GM12878 (cell line): ENCODE data around the gene NUDT14. TPM values are rescaled to one million over a fixed set of nuclear protein-coding genes. Genes with fewer than 3 reads are reported as not detected.

Source experiments
- ATAC-seq: fragments of 200-7000 bp; cut with Tn5 transposase; 3 replicates; pipeline ENCODE4 v1.9.1; 2020; ENCODE audit warnings: mild to moderate bottlenecking, moderate library complexity
- BruUV-seq: library from RNA; stranded (reverse); fragments of 400-500 nt; replicated peaks from 2 replicates; lab custom pipeline; 2021; lab: Mats Ljungman, UMichigan
- CTCF ChIA-PET: fragments of 300-600 bp; sonication (Branson Sonifier 250); formaldehyde crosslinking; extraction: SDS; loops from one replicate; lab custom pipeline; 2021; ENCODE audit warnings: inconsistent platforms; lab: Yijun Ruan, JAX
- POLR2A ChIA-PET: fragments of 350-600 bp; formaldehyde crosslinking; extraction: SDS; loops from one replicate; lab custom pipeline; 2021; ENCODE audit warnings: inconsistent platforms; lab: Charles Lee
- RAD21 ChIA-PET: fragments of 300-600 bp; sonication (Branson Sonifier 250); formaldehyde crosslinking; loops from one replicate; lab custom pipeline; 2023; ENCODE audit warnings: antibody characterized with exemption; ENCODE audit not compliant: unreplicated experiment; lab: Charles Lee
- SMC1A ChIA-PET: fragments of 300-600 bp; sonication (Branson Sonifier 250); formaldehyde crosslinking; loops from one replicate; lab custom pipeline; 2023; ENCODE audit not compliant: unreplicated experiment, uncharacterized antibody; lab: Charles Lee
- DNase-seq: peaks from one replicate; pipeline ENCODE4 v3.0.0-alpha.2; 2011; ENCODE audit warnings: low read depth, low spot score
- FAIRE-seq: peaks from 3 replicates; lab custom pipeline; 2011; peaks lifted over from hg19 to GRCh38; lab: Jason Lieb, UNC
- H2AFZ ChIP-seq: 2 replicates; pipeline ENCODE4 v1.6.0; 2011; ENCODE audit warnings: low read depth, low read length, control low read depth; ENCODE audit not compliant: control insufficient read depth
- H3K27ac ChIP-seq: 2 replicates; pipeline ENCODE4 v1.5.1; 2011; ENCODE audit warnings: control low read depth; ENCODE audit not compliant: control insufficient read depth, insufficient read depth
- H3K27me3 ChIP-seq, 2 experiments: replicated peaks in 1 of 2; 2 replicates each; pipeline versions ENCODE4 v1.6.0 to v1.6.1; 2011; ENCODE audit warnings: low read length in 1 of 2; ENCODE audit not compliant: control insufficient read depth in 2 of 2, insufficient read depth in 2 of 2
- H3K36me3 ChIP-seq, 2 experiments: 2 replicates each; pipeline ENCODE4 v1.5.1; 2011; ENCODE audit warnings: low read length in 1 of 2; ENCODE audit not compliant: control insufficient read depth in 2 of 2, insufficient read depth in 2 of 2
- H3K4me1 ChIP-seq: 2 replicates; pipeline ENCODE4 v1.6.1; 2011; ENCODE audit warnings: mild to moderate bottlenecking, low read length, moderate library complexity, mixed read lengths; ENCODE audit not compliant: control insufficient read depth, insufficient read depth
- H3K4me2 ChIP-seq: 2 replicates; pipeline ENCODE4 v1.6.0; 2011; ENCODE audit warnings: control low read depth; ENCODE audit not compliant: control insufficient read depth, insufficient read depth
- H3K4me3 ChIP-seq: fragments of 200-600 bp; sonication (generic); 2 replicates; pipeline ENCODE4 v1.5.1; 2016
- H3K79me2 ChIP-seq: 2 replicates; pipeline ENCODE4 v1.6.0; 2011; ENCODE audit warnings: low read length; ENCODE audit not compliant: control insufficient read depth, insufficient read depth
- H3K9ac ChIP-seq: 2 replicates; pipeline ENCODE4 v1.8.0; 2011; ENCODE audit warnings: low read length, control low read depth, mixed read lengths; ENCODE audit not compliant: control insufficient read depth, insufficient read depth
- H3K9me3 ChIP-seq: replicated peaks from 3 replicates; pipeline ENCODE4 v1.5.1; 2011; ENCODE audit warnings: mild to moderate bottlenecking, low read length; ENCODE audit not compliant: control insufficient read depth, insufficient read depth
- H4K20me1 ChIP-seq: 2 replicates; pipeline ENCODE4 v1.6.0; 2011; ENCODE audit not compliant: control insufficient read depth, insufficient read depth
- BCL3 ChIP-seq: IDR thresholded peaks from 2 replicates; pipeline ENCODE4 v1.6.1; 2011; ENCODE audit warnings: borderline replicate concordance, low read depth, mild to moderate bottlenecking, moderate library complexity, low read length; ENCODE audit not compliant: insufficient read depth, poor library complexity, severe bottlenecking
- EP300 ChIP-seq, 2 experiments: fragments of 150-350 bp in 1 of 2; IDR thresholded peaks; 2 replicates each; pipeline ENCODE4 v1.6.1; 2011 to 2012; ENCODE audit warnings: low read depth in 2 of 2, low read length in 2 of 2, borderline replicate concordance in 1 of 2, improper control_type of control experiment in 1 of 2, inconsistent platforms in 1 of 2; ENCODE audit not compliant: control insufficient read depth in 1 of 2
- ESRRA ChIP-seq: IDR thresholded peaks from 2 replicates; pipeline ENCODE4 v1.6.1; 2012; ENCODE audit warnings: mild to moderate bottlenecking, low read length, improper control_type of control experiment
- HDAC6 ChIP-seq: fragments of 200-600 bp; sonication (generic); IDR thresholded peaks from one replicate; pipeline ENCODE4 v1.8.0; 2017; ENCODE audit warnings: antibody characterized with exemption; ENCODE audit not compliant: unreplicated experiment
- IRF5 ChIP-seq: fragments of 450-650 bp; IDR thresholded peaks from 2 replicates; pipeline ENCODE4 v1.6.1; 2017; ENCODE audit warnings: borderline replicate concordance
- JUND ChIP-seq: IDR thresholded peaks from 2 replicates; pipeline ENCODE4 v1.6.1; 2012; ENCODE audit warnings: low read depth, mild to moderate bottlenecking, low read length, improper control_type of control experiment, moderate library complexity
- KLF5 ChIP-seq: fragments of 450-650 bp; IDR thresholded peaks from 2 replicates; pipeline ENCODE4 v1.6.1; 2014; ENCODE audit warnings: mild to moderate bottlenecking; ENCODE audit not compliant: partially characterized antibody
- PKNOX1 ChIP-seq: fragments of 450-650 bp; IDR thresholded peaks from 2 replicates; pipeline ENCODE4 v1.6.1; 2016; ENCODE audit warnings: mild to moderate bottlenecking
- RB1 ChIP-seq: fragments of 450-650 bp; formaldehyde crosslinking; IDR thresholded peaks from 2 replicates; pipeline ENCODE4 v1.6.1; 2017; ENCODE audit warnings: mild to moderate bottlenecking, borderline replicate concordance
- RUNX3 ChIP-seq: IDR thresholded peaks from 2 replicates; pipeline ENCODE4 v1.6.1; 2012; ENCODE audit warnings: low read length, inconsistent platforms
- SMAD1 ChIP-seq: fragments of 450-650 bp; IDR thresholded peaks from 2 replicates; pipeline ENCODE4 v1.6.1; 2018; ENCODE audit warnings: mild to moderate bottlenecking, low read depth; ENCODE audit not compliant: partially characterized antibody
- SREBF2 ChIP-seq: IDR thresholded peaks from 2 replicates; pipeline ENCODE4 v1.6.1; 2012; ENCODE audit warnings: mild to moderate bottlenecking, low read length
- STAT1 ChIP-seq: fragments of 450-650 bp; conservative IDR thresholded peaks from 2 replicates; pipeline ENCODE4 v1.6.1; 2014; ENCODE audit warnings: antibody characterized with exemption, mild to moderate bottlenecking
- TARDBP ChIP-seq: IDR thresholded peaks from 2 replicates; pipeline ENCODE4 v1.6.1; 2016; ENCODE audit warnings: borderline replicate concordance
- USF2 ChIP-seq: IDR thresholded peaks from 2 replicates; pipeline ENCODE4 v1.6.1; 2011; ENCODE audit warnings: low read depth, low read length, improper control_type of control experiment, borderline replicate concordance
- YY1 ChIP-seq: IDR thresholded peaks from 2 replicates; pipeline ENCODE4 v1.6.1; 2011; ENCODE audit warnings: low read depth, mild to moderate bottlenecking, low read length
- ZNF207 ChIP-seq: fragments of 450-650 bp; IDR thresholded peaks from 2 replicates; pipeline ENCODE4 v1.6.1; 2014; ENCODE audit warnings: antibody characterized with exemption, mild to moderate bottlenecking, borderline replicate concordance
- ZNF274 ChIP-seq: IDR thresholded peaks from one replicate; pipeline ENCODE4 v1.8.0; 2011; ENCODE audit not compliant: insufficient read length, insufficient read depth
- WGBS: methylation state at CpG from one replicate; pipeline ENCODE4 v1.1.6; 2016; ENCODE audit warnings: low lambda C conversion rate; ENCODE audit not compliant: insufficient replicate concordance, insufficient coverage; ENCODE audit errors: missing lambda C conversion rate; 5-methylcytosine and 5-hydroxymethylcytosine counted together
- in situ Hi-C: fragments of 300-500 bp; cut with MboI; formaldehyde crosslinking; loops from 9 replicates; pipeline ENCODE4 v1.14.3; 2018; ENCODE audit warnings: mixed read lengths
- intact Hi-C: fragments of 100-400 bp; cut with micrococcal nuclease; formaldehyde crosslinking; loops from one replicate; pipeline ENCODE4 v1.14.2; 2022; ENCODE audit not compliant: unreplicated experiment
- polyA plus RNA-seq, 11 experiments: library from polyadenylated mRNA; depleted of rRNA in 4 of 11; unstranded in 6 of 11; stranded (reverse) in 5 of 11; fragments of >200 nt; fragmentation: Nextera tagmentation in 4 of 11; fragmentation: Illumina TruSeq in 1 of 11; extraction: Ambion mirVana in 4 of 11; extraction: Trizol in 1 of 11; gene quantifications; 1 replicate in 1 of 11; 2 replicates in 10 of 11; pipeline versions ENCODE4 v1.2.1 to v1.2.3, GENCODE V29; 2011 to 2016; ENCODE audit warnings: inconsistent platforms in 2 of 11, missing spikeins in 2 of 11, low read depth in 1 of 11
- total RNA-seq, 4 experiments: library from RNA; depleted of rRNA in 3 of 4; stranded (reverse); fragments of >200 nt in 3 of 4; fragmentation: Illumina TruSeq in 1 of 4; extraction: Trizol in 1 of 4; gene quantifications; 2 replicates each; pipeline versions ENCODE4 v1.2.1 to v1.2.3, GENCODE V29; 2013 to 2021

NUDT14 gene
- total and polyA plus RNA-seq, 10 of the 15 experiments (the other 5 are each of a cell fraction or from before 2014, with no cell fraction given) = 0.62 to 6.8 (median 4.3) TPM; not detected in 1

- ChIA-PET POLR2A (no interaction called here), CTCF (no interaction called here), RAD21 (no interaction called here), SMC1A (no interaction called here)
- ATAC-seq (no peak), FAIRE-seq (no peak), DNase-seq (no peak)
- no peak overlapping the region for H3K27ac ChIP-seq
- no peak overlapping the region for H3K9ac ChIP-seq
- intact Hi-C loops = no loop called here
- no peak overlapping the region for H3K4me3 ChIP-seq
- 97% methylated on average over 16 of the region's 18 CpGs for WGBS
- no peak overlapping the region for H3K4me2 ChIP-seq
- H3K27me3 ChIP-seq = no peaks in the 10 kb centered on the region
- no peaks in the 10 kb centered on the region for H3K79me2 ChIP-seq
- peaks cover 0 to 17% of the 10 kb centered on the region in 2 experiments; a peak in 2 of 4 replicates for H3K36me3 ChIP-seq
- H4K20me1 ChIP-seq = no peaks in the 10 kb centered on the region
- no peaks in the 10 kb centered on the region for H3K9me3 ChIP-seq
- in situ Hi-C loops = no loop called here
- H2AFZ ChIP-seq = no peak overlapping the region
- no peaks in the 10 kb centered on the region for H3K4me1 ChIP-seq
- BruUV-seq = no TSS peak
- TF ChIP-seq SMAD1 (no peak), EP300 (IDR thresholded peaks at IDR 0.05; ENCODE audit: borderline replicate concordance in 1 of 2, control insufficient read depth in 1 of 2, low read depth in 2 of 2, low read length in 2 of 2) (no peak), USF2 (no peak), BCL3 (no peak), TARDBP (no peak), ZNF274 (no peak), RUNX3 (no peak), KLF5 (no peak), IRF5 (no peak), JUND (no peak), ESRRA (no peak), PKNOX1 (no peak), STAT1 (no peak), ZNF207 (no peak), SREBF2 (no peak), RB1 (no peak), YY1 (no peak), HDAC6 (no peak)
Observed at GRCh38 chr14:105212541-105213300, 31.6 kb upstream of the NUDT14 start.
